ENCODE results near the gene TESK2. TPM values are rescaled to one million over a fixed set of nuclear protein-coding genes. Genes with fewer than 3 reads are reported as not detected.
"Not testable (repeated sequence)": the region's sequence is repeated elsewhere in the genome, so short reads cannot be mapped to it uniquely, and the experiment has no call there.

TESK2 gene
- polyA plus RNA-seq, 3 donors = 3.9 to 13.1 (median 4.1) TPM

DNA sequence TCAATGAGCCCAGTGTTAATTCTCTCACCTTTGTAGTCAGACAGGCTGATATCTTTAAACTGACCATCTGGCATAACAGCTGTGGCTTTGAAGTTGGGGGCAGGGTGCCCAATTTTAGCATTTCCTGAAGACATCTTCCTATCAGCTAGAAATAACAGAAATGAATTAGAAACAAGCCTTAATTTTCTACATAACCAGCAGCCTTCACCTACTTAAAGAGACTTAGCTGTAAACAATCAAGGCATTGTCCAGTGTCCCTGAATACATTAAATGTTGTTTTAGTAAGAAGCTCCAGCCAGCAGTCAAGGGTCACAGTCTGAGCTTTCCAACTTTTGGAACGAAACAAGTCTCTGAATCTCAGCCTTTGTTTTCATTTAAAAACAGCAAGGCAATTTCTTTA is 27.9 kb upstream of the TESK2 start:
- Mint-ChIP-seq H3K27ac (no peak overlapping the region), H3K4me1 (peaks cover 28% of the 10 kb centered on the region), H3K36me3 (peaks cover 40 to 49% of the 10 kb centered on the region in 2 donors), H3K9me3 (peaks cover 0 to 2% (median 0%) of the 10 kb centered on the region in 7 donors), H3K27me3 (ENCODE audit: low read depth in 3 of 3) (peaks cover 0 to 4% (median 1%) of the 10 kb centered on the region in 3 donors), H3K4me3 (no peak overlapping the region)
- Histone ChIP-seq H3K79me2 (ENCODE audit: insufficient read depth, low read length) (peaks cover 30% of the 10 kb centered on the region), H3K27me3 (ENCODE audit: control insufficient read depth in 2 of 2, insufficient read depth in 2 of 2, low read length in 2 of 2) (no peaks in the 10 kb centered on the region), H3K27ac (ENCODE audit: low read depth in 1 of 2, low read length in 2 of 2) (no peak overlapping the region), H3K36me3 (replicated peaks in 1 of 2; ENCODE audit: control insufficient read depth in 1 of 2, insufficient read depth in 2 of 2, low read length in 2 of 2) (peaks cover 36 to 50% of the 10 kb centered on the region in 2 donors), H3K4me2 (replicated peaks; ENCODE audit: extremely low read depth, low read length, poor library complexity, severe bottlenecking) (no peak overlapping the region), H3K4me1 (ENCODE audit: control insufficient read depth in 1 of 2, insufficient read depth in 2 of 2, low read length in 2 of 2) (peaks cover 19 to 28% of the 10 kb centered on the region in 2 donors), H3K4me3 (replicated peaks in 1 of 3; ENCODE audit: low read depth in 2 of 3, low read length in 3 of 3) (no peak overlapping the region), H2AFZ (ENCODE audit: insufficient read depth, low read depth, low read length, poor library complexity, severe bottlenecking) (no peak overlapping the region), H3K9me3 (replicated peaks in 1 of 2; ENCODE audit: control insufficient read depth in 1 of 2, insufficient read depth in 1 of 2, low read length in 2 of 2) (no peaks in the 10 kb centered on the region), H4K20me1 (ENCODE audit: insufficient read depth, low read length) (peaks cover 39% of the 10 kb centered on the region), H3K9ac (ENCODE audit: insufficient read depth, low read length, poor library complexity, severe bottlenecking) (no peak overlapping the region)
- intact Hi-C loops (cut with micrococcal nuclease) = no loop called here
- no CpG with 5 or more reads among the region's 1 CpG for WGBS (ENCODE audit: insufficient coverage)
- no peak for DNase-seq
- TF ChIP-seq, protein P1, sequence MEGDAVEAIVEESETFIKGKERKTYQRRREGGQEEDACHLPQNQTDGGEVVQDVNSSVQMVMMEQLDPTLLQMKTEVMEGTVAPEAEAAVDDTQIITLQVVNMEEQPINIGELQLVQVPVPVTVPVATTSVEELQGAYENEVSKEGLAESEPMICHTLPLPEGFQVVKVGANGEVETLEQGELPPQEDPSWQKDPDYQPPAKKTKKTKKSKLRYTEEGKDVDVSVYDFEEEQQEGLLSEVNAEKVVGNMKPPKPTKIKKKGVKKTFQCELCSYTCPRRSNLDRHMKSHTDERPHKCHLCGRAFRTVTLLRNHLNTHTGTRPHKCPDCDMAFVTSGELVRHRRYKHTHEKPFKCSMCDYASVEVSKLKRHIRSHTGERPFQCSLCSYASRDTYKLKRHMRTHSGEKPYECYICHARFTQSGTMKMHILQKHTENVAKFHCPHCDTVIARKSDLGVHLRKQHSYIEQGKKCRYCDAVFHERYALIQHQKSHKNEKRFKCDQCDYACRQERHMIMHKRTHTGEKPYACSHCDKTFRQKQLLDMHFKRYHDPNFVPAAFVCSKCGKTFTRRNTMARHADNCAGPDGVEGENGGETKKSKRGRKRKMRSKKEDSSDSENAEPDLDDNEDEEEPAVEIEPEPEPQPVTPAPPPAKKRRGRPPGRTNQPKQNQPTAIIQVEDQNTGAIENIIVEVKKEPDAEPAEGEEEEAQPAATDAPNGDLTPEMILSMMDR (IDR thresholded peaks at IDR 0.05) = no peak

DNA sequence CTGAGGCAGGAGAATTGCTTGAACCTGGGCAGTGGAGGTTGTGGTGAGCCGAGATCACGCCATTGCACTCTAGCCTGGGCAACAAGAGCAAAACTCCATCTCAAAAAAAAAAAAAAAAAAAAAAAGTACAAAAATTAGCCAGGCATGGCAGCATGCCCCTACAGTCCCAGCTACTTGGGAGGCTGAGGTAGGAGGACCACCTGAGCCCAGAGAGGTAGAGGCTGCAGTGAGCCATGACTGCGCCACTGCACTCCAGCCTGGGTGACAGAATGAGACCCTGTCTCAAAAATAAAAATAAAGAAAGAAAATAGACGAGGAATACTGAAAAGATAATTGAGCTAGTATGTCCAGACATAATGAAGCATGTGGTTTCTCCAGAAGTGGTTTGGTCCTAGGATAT is 27.4 kb upstream of the TESK2 start:
- intact Hi-C loops (cut with micrococcal nuclease); H3K9me3 ChIP-seq (replicated peaks in 1 of 2; ENCODE audit: control insufficient read depth in 1 of 2, insufficient read depth in 1 of 2, low read length in 2 of 2); H3K4me3 Mint-ChIP-seq; H3K9ac ChIP-seq (ENCODE audit: insufficient read depth, low read length, poor library complexity, severe bottlenecking); H3K9me3 Mint-ChIP-seq; H2AFZ ChIP-seq (ENCODE audit: insufficient read depth, low read depth, low read length, poor library complexity, severe bottlenecking); H3K27ac ChIP-seq (ENCODE audit: low read depth in 1 of 2, low read length in 2 of 2); H3K27ac Mint-ChIP-seq; H3K27me3 ChIP-seq (ENCODE audit: control insufficient read depth in 2 of 2, insufficient read depth in 2 of 2, low read length in 2 of 2); H3K27me3 Mint-ChIP-seq (ENCODE audit: low read depth in 3 of 3); DNase-seq; H3K4me2 ChIP-seq (replicated peaks; ENCODE audit: extremely low read depth, low read length, poor library complexity, severe bottlenecking); H3K4me3 ChIP-seq (replicated peaks in 1 of 3; ENCODE audit: low read depth in 2 of 3, low read length in 3 of 3): not testable (repeated sequence)
- Histone ChIP-seq H3K79me2 (ENCODE audit: insufficient read depth, low read length) (peaks cover 30% of the 10 kb centered on the region), H4K20me1 (ENCODE audit: insufficient read depth, low read length) (peaks cover 39% of the 10 kb centered on the region), H3K4me1 (ENCODE audit: control insufficient read depth in 1 of 2, insufficient read depth in 2 of 2, low read length in 2 of 2) (peaks cover 19 to 28% of the 10 kb centered on the region in 2 donors), H3K36me3 (replicated peaks in 1 of 2; ENCODE audit: control insufficient read depth in 1 of 2, insufficient read depth in 2 of 2, low read length in 2 of 2) (peaks cover 42 to 55% of the 10 kb centered on the region in 2 donors)
- peaks cover 28% of the 10 kb centered on the region for H3K4me1 Mint-ChIP-seq
- WGBS (ENCODE audit: insufficient coverage) = no CpG with 5 or more reads among the region's 4 CpGs
- peaks cover 45 to 54% of the 10 kb centered on the region in 2 donors for H3K36me3 Mint-ChIP-seq

Data from CD14-positive monocyte (primary cell).